Muscle of back (tissue), 11 donors: ENCODE measurements around the gene TRPM2. TPM values are rescaled to one million over a fixed set of nuclear protein-coding genes. Genes with fewer than 3 reads are reported as not detected.
A peak's percentile ranks its signal among the peaks of the same experiment; 100 is the strongest.

Experiments used
- DNase-seq, 3 donors: peaks; one replicate each; pipeline versions ENCODE4 v3.0.0 to v3.0.0-alpha.2; 2013
- polyA plus RNA-seq, 10 donors: library from polyadenylated mRNA; unstranded; fragments of 120-200 nt; gene quantifications; one replicate each; pipeline ENCODE4 v1.2.1, GENCODE V29; 2013; ENCODE audit not compliant: insufficient read length in 10 of 10

TRPM2 gene
- polyA plus RNA-seq, 10 donors: 0.74 to 2.4 (median 1.7) TPM

GRCh38 chr21:44321846-44322450 is 31.5 kb upstream of the TRPM2 start:
- DNase-seq: no peak

GRCh38 chr21:44322621-44323325 is 30.6 kb upstream of the TRPM2 start:
- no peak for DNase-seq

- no peak for DNase-seq
These were observed 29.8 kb upstream of the TRPM2 start for GRCh38 chr21:44323591-44323990.

GRCh38 chr21:44324106-44324853 is 29.1 kb upstream of the TRPM2 start:
- DNase-seq: no peak

GRCh38 chr21:44324854-44325107 is 28.6 kb upstream of the TRPM2 start:
- no peak for DNase-seq

- DNase-seq: no peak
These were observed 27.8 kb upstream of the TRPM2 start for GRCh38 chr21:44325386-44326271.

- DNase-seq: no peak
These were observed 27.2 kb upstream of the TRPM2 start for GRCh38 chr21:44326272-44326647.

GRCh38 chr21:44326716-44327602 is 26.5 kb upstream of the TRPM2 start:
- DNase-seq: no peak

DNA sequence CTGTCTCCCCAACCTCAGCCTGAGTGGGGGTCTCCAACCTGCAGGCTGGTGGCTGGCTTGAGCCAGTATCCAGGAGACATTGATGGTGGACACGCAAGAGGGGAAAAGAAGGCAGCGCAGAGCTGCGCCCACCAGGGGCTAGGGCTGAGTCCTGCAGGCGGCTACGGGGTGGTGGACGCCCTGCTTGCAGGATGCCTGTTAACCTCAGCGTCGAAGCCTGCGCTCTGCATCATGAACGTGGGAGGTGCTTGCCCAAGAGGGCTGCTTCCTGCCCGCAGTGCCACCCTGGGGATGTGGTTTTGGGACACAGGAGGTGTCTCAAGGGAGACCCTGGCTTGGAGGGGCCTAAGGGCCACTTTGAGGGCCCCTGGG is 25.8 kb upstream of the TRPM2 start:
- no peak for DNase-seq

DNA sequence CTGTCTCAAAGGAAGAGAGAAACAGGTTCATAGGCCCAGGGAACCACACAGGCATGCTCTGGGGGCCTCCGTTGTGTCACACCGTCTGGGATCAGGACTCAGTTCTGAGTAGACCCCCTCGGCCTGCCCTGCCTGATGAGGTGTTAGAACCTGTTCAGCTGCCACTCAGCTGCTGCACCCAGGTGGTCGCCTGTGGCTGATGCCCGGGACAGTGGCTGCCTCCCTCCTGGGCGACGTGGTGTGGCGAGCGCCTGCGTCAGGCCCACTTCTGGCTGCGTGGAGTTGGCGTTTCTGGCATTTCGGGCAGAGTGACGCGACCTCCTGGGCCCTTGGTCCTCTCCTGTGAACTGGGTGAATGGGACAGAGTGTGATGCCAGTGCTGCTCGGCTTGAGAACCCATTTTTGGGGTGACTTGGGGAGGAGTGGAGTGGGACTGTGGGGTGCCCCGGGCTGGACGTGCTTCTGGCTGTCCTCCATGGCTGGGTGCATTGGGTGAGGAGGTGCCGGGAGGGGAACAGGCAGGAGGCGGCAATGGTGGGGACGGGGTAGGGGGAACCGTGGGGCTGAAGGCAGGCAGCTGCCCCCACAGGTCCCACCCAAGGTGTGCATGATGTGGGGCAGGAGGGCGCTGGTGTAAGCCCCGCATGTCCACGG is 25.1 kb upstream of the TRPM2 start:
- DNase-seq: no peak

- no peak for DNase-seq
These were observed 24.1 kb upstream of the TRPM2 start for GRCh38 chr21:44329086-44329889.

GRCh38 chr21:44329971-44330681 is 23.3 kb upstream of the TRPM2 start:
- DNase-seq: no peak

DNA sequence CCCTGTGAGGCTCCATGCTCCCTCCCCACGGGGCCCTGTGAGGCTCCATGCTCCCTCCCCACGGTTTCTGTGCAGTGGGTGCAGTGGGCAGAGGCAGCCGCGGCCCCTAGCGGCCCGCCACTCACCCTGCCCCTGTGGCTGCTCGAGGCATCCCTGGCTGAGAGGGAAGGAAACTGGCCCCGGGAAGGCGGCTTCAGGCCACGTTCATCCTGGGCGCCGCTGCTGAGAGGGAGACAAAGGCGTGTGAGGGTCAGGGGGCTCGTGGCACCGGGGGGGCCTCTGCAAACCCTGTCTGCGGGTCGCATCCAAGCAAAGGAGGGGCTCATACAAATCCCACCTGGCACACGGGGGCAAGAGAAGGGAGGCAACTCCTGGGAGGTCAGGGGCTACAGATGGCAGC is 22.7 kb upstream of the TRPM2 start:
- no peak for DNase-seq

DNA sequence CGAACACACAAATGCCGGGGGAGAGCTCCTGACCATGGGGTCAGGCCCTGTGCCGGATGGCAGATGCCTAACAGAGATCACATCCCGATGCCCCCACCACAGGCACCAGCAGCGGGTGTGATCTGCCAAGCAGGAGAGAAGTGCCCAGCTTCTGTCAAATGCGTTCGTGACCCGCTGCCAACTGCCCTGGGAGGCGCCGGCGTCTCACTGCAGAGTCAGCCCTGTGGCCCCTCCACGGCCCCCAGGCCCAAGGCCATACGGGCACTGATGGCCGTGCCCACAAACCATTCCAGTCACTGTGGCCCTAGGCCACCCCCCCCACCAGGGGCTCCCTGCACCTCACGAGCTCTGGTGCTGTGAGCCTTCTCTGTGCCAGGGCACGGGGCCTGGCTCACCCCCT is 22.2 kb upstream of the TRPM2 start:
- no peak for DNase-seq

GRCh38 chr21:44331650-44332307 is 21.6 kb upstream of the TRPM2 start:
- DNase-seq: no peak

- no peak for DNase-seq
These were observed 21.0 kb upstream of the TRPM2 start for GRCh38 chr21:44332383-44332782.

- no peak for DNase-seq
These were observed 20.5 kb upstream of the TRPM2 start for GRCh38 chr21:44332965-44333364.

DNA sequence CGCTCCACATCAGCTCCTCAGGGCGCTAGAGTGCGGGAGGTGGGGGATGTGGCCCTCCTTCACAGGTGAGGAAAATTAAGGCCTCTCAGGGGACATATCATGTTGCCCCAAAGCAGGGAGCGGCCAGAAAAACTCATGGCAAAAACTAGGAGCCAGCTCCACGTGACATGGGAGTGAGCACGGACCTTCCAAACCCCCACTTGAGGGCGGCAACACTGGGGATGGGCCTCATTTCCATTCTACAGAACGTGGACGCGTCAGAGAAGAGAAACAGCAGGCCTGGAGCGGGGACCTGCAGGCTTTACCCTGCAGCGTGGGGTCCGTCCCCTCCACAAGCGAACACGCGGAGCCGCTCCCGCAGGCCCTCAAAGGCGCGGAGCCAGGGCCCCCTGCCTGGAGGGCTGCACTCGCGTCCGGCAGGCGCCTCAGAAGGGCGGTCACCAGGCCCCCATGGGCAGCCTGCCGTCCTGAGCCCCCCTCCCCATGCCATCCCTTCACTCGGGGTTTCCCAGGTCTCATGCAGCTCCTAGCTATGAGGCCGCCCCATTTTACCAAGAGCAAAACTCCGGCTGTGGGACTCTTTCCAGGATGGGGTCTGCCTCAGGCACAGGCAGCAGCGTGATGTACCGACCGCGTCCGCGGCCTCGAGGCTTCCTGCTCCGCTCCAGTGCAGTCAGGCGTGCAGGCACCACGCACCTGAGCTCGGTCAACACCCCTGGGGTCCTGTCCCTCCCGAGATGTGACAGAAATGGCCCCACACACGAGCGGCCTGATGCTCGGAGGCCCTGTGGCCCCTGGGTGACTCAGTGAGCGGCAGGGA is 19.7 kb upstream of the TRPM2 start:
- DNase-seq: peak in 1 of 3 donors; percentile 61
